Aorta (tissue), 5 donors: ENCODE measurements around the gene PKM. TPM values are rescaled to one million over a fixed set of nuclear protein-coding genes. Genes with fewer than 3 reads are reported as not detected.

ENCODE experiments used
- ATAC-seq: fragments of 200-7000 bp; cut with Tn5 transposase; one replicate; pipeline ENCODE4 v1.9.1; 2022; ENCODE audit warnings: moderate library complexity; ENCODE audit not compliant: low FRiP score
- DNase-seq, 2 donors: peaks; one replicate each; pipeline ENCODE4 v3.0.0-alpha.2; 2020
- H3K27ac ChIP-seq, 2 donors: one replicate each; pipeline ENCODE4 v1.5.1; 2013; ENCODE audit warnings: low read length in 2 of 2, mild to moderate bottlenecking in 2 of 2, moderate library complexity in 2 of 2, control low read depth in 1 of 2, inconsistent platforms in 1 of 2, low read depth in 1 of 2
- H3K27me3 ChIP-seq, 2 donors: one replicate each; pipeline ENCODE4 v1.6.1; 2013; ENCODE audit warnings: control low read depth in 1 of 2, low read length in 1 of 2, mild to moderate bottlenecking in 1 of 2, moderate library complexity in 1 of 2; ENCODE audit not compliant: insufficient read depth in 2 of 2, control insufficient read depth in 1 of 2
- H3K36me3 ChIP-seq, 2 donors: one replicate each; pipeline ENCODE4 v1.6.1; 2013; ENCODE audit warnings: control low read depth in 1 of 2, low read length in 1 of 2, mild to moderate bottlenecking in 1 of 2; ENCODE audit not compliant: insufficient read depth in 2 of 2, control insufficient read depth in 1 of 2
- H3K4me1 ChIP-seq, 2 donors: one replicate each; pipeline ENCODE4 v1.6.1; 2013; ENCODE audit warnings: low read length in 2 of 2, control low read depth in 1 of 2, mild to moderate bottlenecking in 1 of 2, moderate library complexity in 1 of 2; ENCODE audit not compliant: insufficient read depth in 2 of 2, control insufficient read depth in 1 of 2
- H3K4me3 ChIP-seq, 2 donors: one replicate each; pipeline ENCODE4 v1.5.1; 2013; ENCODE audit warnings: low read length in 2 of 2, control low read depth in 1 of 2, mild to moderate bottlenecking in 1 of 2
- H3K9me3 ChIP-seq: one replicate; pipeline ENCODE4 v1.6.1; 2013; ENCODE audit warnings: mild to moderate bottlenecking, low read length; ENCODE audit not compliant: control insufficient read depth
- WGBS, 2 donors: extraction: QIAGEN DNeasy Blood & Tissue Kit; methylation state at CpG; one replicate each; pipeline ENCODE4 v1.1.7; 2013; 5-methylcytosine and 5-hydroxymethylcytosine counted together
- intact Hi-C, 2 donors: fragments of 100-400 bp; cut with DNase I; formaldehyde crosslinking; loops; one replicate each; pipeline versions ENCODE4 v1.14.2 to v1.15.0; 2022
- polyA plus RNA-seq, 2 donors: library from polyadenylated mRNA; stranded (reverse); fragments of 200-250 nt; gene quantifications; one replicate each; pipeline ENCODE4 v1.2.3, GENCODE V29; 2013
- total RNA-seq, 2 donors: library from RNA; stranded (reverse); fragmentation: NEBNext Ultra II Directional; extraction: Animal tissue kit (Norgen Biotek cat#: 25700); gene quantifications; one replicate each; pipeline ENCODE4 v1.2.1, GENCODE V29; 2021
- donor health status: healthy with polysubstance abuse.
- donor health status: Bipolar disorder and iron deficiency.
- donor health status: DM: no; HTN: no; CAD: no.
- donor health status: DM: no; HTN: no; CAD: no.
- donor health status: DM: yes; HTN: yes; CAD: no.

The PKM gene
- total and polyA plus RNA-seq, 4 donors = 238 to 588 (median 453) TPM

DNA sequence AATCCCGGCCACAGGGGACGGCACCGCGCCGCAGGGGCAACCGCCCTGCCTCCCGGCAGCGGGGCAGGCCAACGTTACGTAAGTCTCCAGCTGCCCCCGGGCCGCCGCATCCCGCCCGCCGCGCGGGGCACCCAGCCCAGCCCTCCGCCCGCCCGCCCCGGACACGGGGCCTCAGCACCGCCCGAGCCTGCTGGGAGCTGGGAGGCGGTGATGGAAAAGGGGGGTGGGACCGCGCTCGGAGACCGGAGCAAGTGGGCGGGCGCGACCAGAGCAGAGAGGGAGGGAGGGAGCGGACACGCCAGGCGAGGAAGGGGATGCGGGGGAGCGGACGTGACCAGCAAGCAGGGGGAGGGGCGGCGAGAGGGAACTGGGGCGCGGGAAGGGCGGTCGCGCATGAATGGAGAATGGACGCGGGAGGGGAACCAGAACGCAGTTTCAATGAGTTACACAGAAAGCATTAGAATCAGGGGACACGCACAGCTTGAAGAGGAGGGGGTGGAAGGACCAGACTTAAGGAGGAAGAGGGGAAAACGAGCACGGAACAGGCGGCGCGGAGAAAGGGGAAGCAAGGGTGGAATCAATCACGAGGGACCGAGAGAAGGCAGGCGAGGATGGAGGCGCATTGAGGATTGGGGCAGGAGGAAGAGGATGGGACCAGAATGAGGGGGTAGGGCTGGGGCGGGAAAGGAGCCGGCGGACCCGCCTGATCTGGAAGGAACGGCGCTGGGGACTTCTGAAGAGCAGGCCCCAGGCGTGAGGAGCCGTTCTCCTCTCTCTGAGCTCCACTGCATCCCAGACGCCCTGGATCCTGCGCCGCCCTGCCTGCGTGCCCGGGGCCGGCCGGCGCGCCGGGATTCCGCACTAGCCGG, 559 bp downstream of the PKM start:
- ATAC-seq = peak; percentile 89
- Histone ChIP-seq H3K27ac (peak overlapping the region; percentile 49 to 98), H3K9me3 (no peaks in the 10 kb centered on the region), H3K4me1 (no peaks in the 10 kb centered on the region), H3K27me3 (no peaks in the 10 kb centered on the region), H3K4me3 (peak overlapping the region; percentile 46 to 76), H3K36me3 (no peaks in the 10 kb centered on the region)
- 1% methylated on average over 50 to 79 of the region's 79 CpGs for WGBS, 2 donors
- intact Hi-C loops = loop anchor here (2.0 kb wide), 1 partner anchor 42 kb away; the partner anchor contains the start of gene PARP6 (in 2 of the 2)
- peak; percentile 96 to 97 for DNase-seq

DNA sequence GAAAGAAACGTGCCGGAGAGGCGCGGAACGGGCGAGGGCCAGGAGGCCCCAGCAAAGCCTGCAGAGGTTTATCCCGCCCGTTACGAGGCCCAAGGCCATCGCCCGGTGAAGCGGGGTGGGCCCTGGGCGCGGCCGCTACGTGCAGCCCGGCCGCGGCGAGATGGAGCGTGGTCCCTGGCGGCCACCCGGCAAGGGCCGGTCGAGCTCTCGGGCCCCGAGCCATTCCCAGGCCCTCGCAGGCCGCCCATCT, 1.1 kb downstream of the PKM start:
- ATAC-seq = peak; percentile 16
- Histone ChIP-seq H3K27ac (peak overlapping the region; percentile 49 to 98), H3K9me3 (no peaks in the 10 kb centered on the region), H3K4me3 (peak overlapping the region; percentile 46 to 76), H3K4me1 (no peaks in the 10 kb centered on the region), H3K36me3 (no peaks in the 10 kb centered on the region), H3K27me3 (no peaks in the 10 kb centered on the region)
- WGBS, 2 donors = 0 to 1% methylated on average over 27 to 29 of the region's 29 CpGs
- intact Hi-C loops = loop anchor here (2.0 kb wide), 1 partner anchor 43 kb away; the partner anchor contains the start of gene PARP6 (in 2 of the 2)
- no peak for DNase-seq

DNA sequence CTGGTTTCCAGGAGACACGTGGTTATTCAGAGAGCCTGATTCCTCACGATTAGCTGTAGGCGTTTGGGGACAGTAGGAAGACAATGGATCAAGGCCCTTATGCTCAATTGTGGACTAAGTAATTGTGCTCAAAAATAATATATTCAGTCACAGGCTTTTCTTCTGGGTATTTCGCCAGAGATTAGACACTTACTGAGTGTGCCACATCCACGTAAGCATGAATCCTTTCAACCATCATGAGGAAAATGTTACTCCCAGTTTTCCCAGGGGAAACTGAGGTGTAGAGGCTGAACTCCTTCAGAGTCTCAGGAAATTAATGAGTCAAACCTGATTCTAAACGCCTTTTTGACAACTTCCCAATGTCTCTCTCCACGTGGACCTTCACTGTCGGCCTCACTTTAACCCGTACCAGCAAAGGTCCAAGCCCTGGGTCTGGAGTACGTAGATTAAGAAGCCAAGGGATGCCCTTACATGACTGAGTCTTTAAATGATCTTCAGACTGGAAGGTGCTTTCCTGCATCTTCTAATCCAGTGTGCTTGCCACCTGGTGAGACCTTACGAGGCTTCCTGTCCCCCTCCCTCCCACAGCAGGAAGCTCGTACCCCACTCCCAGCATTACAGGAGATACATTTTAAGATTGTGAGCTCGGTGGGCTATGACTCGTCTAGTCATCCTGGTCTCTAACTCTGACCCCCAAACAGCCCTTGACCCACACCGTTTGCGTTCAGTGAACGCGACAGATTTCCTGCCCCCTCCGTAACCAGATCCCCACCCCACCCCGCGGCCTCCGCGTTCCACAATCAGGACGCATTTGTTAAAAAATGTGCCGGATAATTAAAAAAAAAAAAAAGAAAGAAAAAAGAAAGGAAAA, 1.7 kb downstream of the PKM start:
- Histone ChIP-seq H3K27me3 (no peaks in the 10 kb centered on the region), H3K9me3 (no peaks in the 10 kb centered on the region), H3K4me1 (no peaks in the 10 kb centered on the region), H3K4me3 (peak overlapping the region; percentile 46 to 76), H3K27ac (peak overlapping the region; percentile 49 to 98), H3K36me3 (no peaks in the 10 kb centered on the region)
- ATAC-seq (no peak), DNase-seq (peak; percentile 62 to 79)
- WGBS, 2 donors = 3% methylated on average over 25 of the region's 25 CpGs
- intact Hi-C loops = no loop called here

DNA sequence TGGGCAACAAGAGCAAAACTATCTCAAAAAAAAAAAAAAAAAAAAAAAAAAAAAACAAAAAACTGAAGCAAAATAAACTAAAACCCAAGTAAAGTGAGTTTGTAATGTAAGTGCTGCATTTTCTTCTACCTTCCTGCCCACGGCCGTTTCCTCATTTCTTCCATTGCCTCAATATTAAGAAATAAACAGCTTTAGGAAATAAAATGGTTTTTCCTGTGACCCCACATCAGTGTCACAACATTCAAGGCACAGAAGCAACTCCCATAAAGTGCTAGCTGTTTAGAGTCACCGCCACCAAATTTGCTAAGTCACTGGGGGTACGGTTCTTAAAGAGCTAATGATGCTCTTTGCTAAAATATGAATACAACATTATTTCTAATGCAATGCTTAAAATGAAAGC, 3.3 kb downstream of the PKM start:
- no peak for ATAC-seq
- intact Hi-C loops = no loop called here
- no peak overlapping the region for H3K4me3 ChIP-seq
- H3K27ac ChIP-seq = no peak overlapping the region
- H3K27me3 ChIP-seq = no peaks in the 10 kb centered on the region
- no peaks in the 10 kb centered on the region for H3K36me3 ChIP-seq
- no peak for DNase-seq
- 72% methylated on average over 4 of the region's 4 CpGs for WGBS, 2 donors
- no peaks in the 10 kb centered on the region for H3K4me1 ChIP-seq
- no peaks in the 10 kb centered on the region for H3K9me3 ChIP-seq

DNA sequence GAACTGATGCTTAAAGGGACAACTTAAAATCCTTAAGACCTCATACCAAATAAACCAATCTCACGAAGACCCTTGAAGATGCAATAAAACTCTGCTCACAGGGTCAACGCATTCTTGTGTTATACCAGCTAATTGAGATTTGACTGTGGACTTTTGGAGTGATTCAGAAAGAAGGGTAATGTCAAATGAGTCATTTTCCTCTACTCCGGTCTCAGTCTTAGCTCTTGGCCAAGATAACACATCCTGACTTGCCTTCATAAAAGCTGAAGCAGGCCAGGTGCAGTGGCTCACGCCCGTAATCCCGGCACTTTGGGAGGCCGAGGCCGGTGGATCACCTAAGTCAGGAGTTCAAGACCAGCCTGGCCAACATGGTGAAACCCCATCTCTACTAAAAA, 3.8 kb downstream of the PKM start:
- Histone ChIP-seq H3K36me3 (no peaks in the 10 kb centered on the region), H3K4me3 (no peak overlapping the region), H3K9me3 (no peaks in the 10 kb centered on the region), H3K27ac (no peak overlapping the region), H3K4me1 (no peaks in the 10 kb centered on the region), H3K27me3 (no peaks in the 10 kb centered on the region)
- WGBS, 2 donors = 41 to 46% methylated on average over 8 of the region's 8 CpGs
- DNase-seq (no peak), ATAC-seq (no peak)
- intact Hi-C loops = no loop called here

DNA sequence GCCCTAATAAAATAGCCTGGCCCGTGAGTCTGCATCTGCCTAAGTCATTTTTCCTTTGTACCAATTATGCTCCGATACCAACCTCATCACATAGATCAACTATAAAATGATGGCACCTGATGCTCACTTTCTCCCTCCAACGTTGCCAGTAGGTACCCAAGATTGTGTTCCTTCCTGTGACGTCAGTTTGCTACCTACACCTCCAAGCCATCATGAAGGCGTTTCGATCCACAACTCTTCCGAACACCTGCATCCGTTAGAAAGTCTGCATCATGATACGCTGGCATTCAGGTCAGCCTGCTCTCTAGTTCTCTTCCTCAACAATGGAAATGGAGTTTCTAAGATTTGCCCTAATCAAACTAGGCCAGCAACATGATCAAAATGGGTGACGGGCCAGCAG, 7.7 kb downstream of the PKM start:
- no peak for ATAC-seq
- H3K4me3 ChIP-seq = no peak overlapping the region
- no peaks in the 10 kb centered on the region for H3K4me1 ChIP-seq
- intact Hi-C loops = no loop called here
- no peak for DNase-seq
- H3K36me3 ChIP-seq = no peaks in the 10 kb centered on the region
- WGBS, 2 donors = 91% methylated on average over 10 of the region's 10 CpGs
- H3K27ac ChIP-seq = no peak overlapping the region
- no peaks in the 10 kb centered on the region for H3K9me3 ChIP-seq
- H3K27me3 ChIP-seq = no peaks in the 10 kb centered on the region

DNA sequence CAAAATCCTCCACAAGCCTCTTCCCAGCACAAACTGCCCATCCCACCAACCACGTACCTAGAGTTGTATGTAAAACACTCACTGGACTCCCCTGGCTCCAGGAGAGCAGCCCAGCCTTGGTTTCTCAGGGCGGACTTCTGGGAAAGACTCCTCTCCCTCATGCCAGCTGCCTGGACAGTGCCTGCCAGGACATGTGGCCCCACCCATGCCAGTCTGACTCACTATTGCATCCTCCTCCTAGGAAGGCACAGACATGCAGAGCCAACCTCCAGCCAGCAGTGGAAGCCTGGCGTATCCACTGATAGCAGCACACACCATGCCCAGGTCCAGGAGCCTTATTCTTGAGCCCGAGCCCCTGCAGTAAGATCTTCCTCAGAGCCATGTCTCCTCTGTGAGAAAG, 8.6 kb downstream of the PKM start:
- H3K4me3 ChIP-seq = no peak overlapping the region
- DNase-seq (peak in 1 of 2 donors; percentile 76), ATAC-seq (no peak)
- peaks cover 0 to 2% of the 10 kb centered on the region in 2 donors for H3K36me3 ChIP-seq
- H3K27ac ChIP-seq = no peak overlapping the region
- intact Hi-C loops = no loop called here
- H3K9me3 ChIP-seq = no peaks in the 10 kb centered on the region
- WGBS, 2 donors = 28 to 31% methylated on average over 4 of the region's 4 CpGs
- H3K27me3 ChIP-seq = no peaks in the 10 kb centered on the region
- H3K4me1 ChIP-seq = no peaks in the 10 kb centered on the region

DNA sequence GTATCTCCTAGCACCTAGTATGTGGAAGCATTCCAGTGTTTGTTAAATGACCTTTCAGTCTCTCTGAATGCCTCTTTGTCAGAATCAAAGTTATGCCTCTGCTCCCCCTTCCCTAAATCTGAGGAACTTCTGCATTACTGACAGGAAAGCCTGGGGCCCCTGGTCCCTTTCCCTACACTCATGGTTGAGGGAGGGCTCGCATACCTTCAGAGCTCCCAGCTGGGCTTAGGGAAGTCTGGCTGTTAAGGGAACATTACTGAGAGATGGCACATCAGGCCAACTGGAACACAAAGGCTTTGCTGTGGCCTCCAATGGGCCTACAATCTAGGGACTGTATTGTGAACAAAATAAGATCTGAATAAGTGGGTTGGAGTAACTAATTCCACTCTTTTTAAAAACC, 10.3 kb downstream of the PKM start:
- no peak overlapping the region for H3K4me3 ChIP-seq
- ATAC-seq (no peak), DNase-seq (no peak)
- H3K4me1 ChIP-seq = no peaks in the 10 kb centered on the region
- no peaks in the 10 kb centered on the region for H3K27me3 ChIP-seq
- no peaks in the 10 kb centered on the region for H3K9me3 ChIP-seq
- WGBS, 2 donors = 81 to 82% methylated on average over 1 of the region's 1 CpG
- intact Hi-C loops = no loop called here
- H3K27ac ChIP-seq = no peak overlapping the region
- H3K36me3 ChIP-seq = peaks cover 2 to 10% of the 10 kb centered on the region in 2 donors
